HCT116 (cell line): Measurements from ENCODE around the gene TWF2.
A peak's percentile ranks its signal among the peaks of the same experiment; 100 is the strongest.

Experiments
- CEBPB ChIP-seq: IDR thresholded peaks from 2 replicates; pipeline ENCODE4 v1.6.1; 2012; ENCODE audit warnings: low read depth
- POLR2A ChIP-seq: IDR thresholded peaks from 2 replicates; pipeline ENCODE4 v1.7.0; 2011; ENCODE audit warnings: borderline replicate concordance; ENCODE audit not compliant: insufficient read depth, insufficient read length; ENCODE audit errors: extremely low read depth
- POLR2AphosphoS5 ChIP-seq: IDR thresholded peaks from 2 replicates; pipeline ENCODE4 v1.6.1; 2011; ENCODE audit warnings: mild to moderate bottlenecking, low read depth, low read length, moderate library complexity
- ZNF274 ChIP-seq: fragments of 200-500 bp; sonication (Bioruptor generic); IDR thresholded peaks from 2 replicates; pipeline ENCODE4 v1.6.1; 2014; ENCODE audit warnings: mild to moderate bottlenecking, low read depth, low read length, inconsistent platforms
- TF ChIP-seq, protein P1 (sequence below), 3 experiments: fragments of 200-600 bp in 1 of 3; sonication (generic) in 1 of 3; IDR thresholded peaks in 2 of 3; conservative IDR thresholded peaks in 1 of 3; 2 replicates each; pipeline ENCODE4 v1.5.1; 2012 to 2017; ENCODE audit warnings: low read depth in 2 of 3, low read length in 2 of 3, antibody characterized with exemption in 1 of 3, borderline replicate concordance in 1 of 3, control low read depth in 1 of 3, mild to moderate bottlenecking in 1 of 3, mixed read lengths in 1 of 3, mixed run types in 1 of 3, moderate library complexity in 1 of 3; ENCODE audit not compliant: insufficient read depth in 1 of 3
- TF ChIP-seq, protein P2 (sequence below): IDR thresholded peaks from 2 replicates; pipeline ENCODE4 v1.6.1; 2012

DNA sequence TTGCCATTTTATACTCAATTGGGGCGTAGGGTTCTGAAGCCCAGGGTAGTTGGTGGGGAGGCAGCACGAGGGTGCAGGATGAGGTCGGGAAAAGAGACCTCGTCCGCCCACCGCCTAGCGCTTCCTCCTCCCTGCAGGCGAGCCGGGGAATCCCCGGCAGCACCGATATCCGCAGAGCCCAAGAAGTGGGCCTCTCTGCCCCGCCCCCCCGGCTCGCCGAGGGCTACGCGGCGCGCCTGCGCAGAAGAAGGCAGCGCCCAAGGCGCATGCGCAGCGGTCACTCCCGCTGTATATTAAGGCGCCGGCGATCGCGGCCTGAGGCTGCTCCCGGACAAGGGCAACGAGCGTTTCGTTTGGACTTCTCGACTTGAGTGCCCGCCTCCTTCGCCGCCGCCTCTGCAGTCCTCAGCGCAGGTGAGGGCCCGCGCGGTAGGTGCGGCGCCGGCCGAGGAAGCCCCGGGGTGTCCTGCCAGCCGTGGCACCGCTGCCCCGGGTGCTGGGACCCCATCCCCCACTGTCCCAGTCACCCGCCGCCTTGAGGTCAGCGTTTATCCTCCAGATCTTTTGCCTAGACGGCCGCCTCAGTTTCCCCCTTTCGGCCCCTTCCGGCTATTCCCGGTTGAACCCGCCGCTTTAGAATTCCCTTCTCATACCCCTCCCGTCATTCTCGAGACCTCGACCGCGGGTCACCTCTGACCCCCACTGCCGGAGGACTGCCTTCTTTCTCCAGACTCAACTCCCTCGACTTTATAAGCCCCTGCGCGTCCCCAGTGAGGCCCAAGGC lies 40.9 kb downstream of the TWF2 start, which contains the start of gene ALAS1:
- TF ChIP-seq, protein P1, sequence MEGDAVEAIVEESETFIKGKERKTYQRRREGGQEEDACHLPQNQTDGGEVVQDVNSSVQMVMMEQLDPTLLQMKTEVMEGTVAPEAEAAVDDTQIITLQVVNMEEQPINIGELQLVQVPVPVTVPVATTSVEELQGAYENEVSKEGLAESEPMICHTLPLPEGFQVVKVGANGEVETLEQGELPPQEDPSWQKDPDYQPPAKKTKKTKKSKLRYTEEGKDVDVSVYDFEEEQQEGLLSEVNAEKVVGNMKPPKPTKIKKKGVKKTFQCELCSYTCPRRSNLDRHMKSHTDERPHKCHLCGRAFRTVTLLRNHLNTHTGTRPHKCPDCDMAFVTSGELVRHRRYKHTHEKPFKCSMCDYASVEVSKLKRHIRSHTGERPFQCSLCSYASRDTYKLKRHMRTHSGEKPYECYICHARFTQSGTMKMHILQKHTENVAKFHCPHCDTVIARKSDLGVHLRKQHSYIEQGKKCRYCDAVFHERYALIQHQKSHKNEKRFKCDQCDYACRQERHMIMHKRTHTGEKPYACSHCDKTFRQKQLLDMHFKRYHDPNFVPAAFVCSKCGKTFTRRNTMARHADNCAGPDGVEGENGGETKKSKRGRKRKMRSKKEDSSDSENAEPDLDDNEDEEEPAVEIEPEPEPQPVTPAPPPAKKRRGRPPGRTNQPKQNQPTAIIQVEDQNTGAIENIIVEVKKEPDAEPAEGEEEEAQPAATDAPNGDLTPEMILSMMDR (IDR thresholded peaks at IDR 0.05 in 2 of 3, conservative IDR thresholded peaks at IDR 0.05 in 1 of 3; ENCODE audit: borderline replicate concordance in 1 of 3, insufficient read depth in 1 of 3, low read depth in 2 of 3, low read length in 2 of 3): no peak
- TF ChIP-seq, protein P2, sequence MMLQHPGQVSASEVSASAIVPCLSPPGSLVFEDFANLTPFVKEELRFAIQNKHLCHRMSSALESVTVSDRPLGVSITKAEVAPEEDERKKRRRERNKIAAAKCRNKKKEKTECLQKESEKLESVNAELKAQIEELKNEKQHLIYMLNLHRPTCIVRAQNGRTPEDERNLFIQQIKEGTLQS: no peak
- TF ChIP-seq CEBPB: no peak
- no peak for TF ChIP-seq ZNF274
- TF ChIP-seq POLR2AphosphoS5: peak; percentile 100
- TF ChIP-seq POLR2A: peak; percentile 91
